GM12865 (cell line): ENCODE results near the gene KBTBD2.
"Not testable (repeated sequence)": the region's sequence is repeated elsewhere in the genome, so short reads cannot be mapped to it uniquely, and the experiment has no call there.

Experiments
- DNase-seq: peaks from one replicate; pipeline ENCODE4 v3.0.0; 2010; ENCODE audit warnings: low read depth
- H3K4me3 ChIP-seq: 2 replicates; pipeline ENCODE4 v1.5.1; 2011; ENCODE audit warnings: mild to moderate bottlenecking, low read depth, low read length, control low read depth
- CTCF ChIP-seq: IDR thresholded peaks from 2 replicates; pipeline ENCODE4 v1.5.1; 2011; ENCODE audit warnings: low read length, control low read depth, low read depth, inconsistent platforms; ENCODE audit not compliant: insufficient read depth; ENCODE audit errors: missing control alignments

KBTBD2 gene

GRCh38 chr7:32929430-32930143 lies 38.0 kb upstream of the KBTBD2 start:
- no peak for DNase-seq
- no peak overlapping the region for H3K4me3 ChIP-seq
- no peak for TF ChIP-seq CTCF

- no peak overlapping the region for H3K4me3 ChIP-seq
- TF ChIP-seq CTCF, result no peak
- no peak for DNase-seq
These were observed 37.3 kb upstream of the KBTBD2 start for GRCh38 chr7:32928785-32929298.

- TF ChIP-seq CTCF, result no peak
- DNase-seq, result no peak
- H3K4me3 ChIP-seq, result no peak overlapping the region
These were observed 30.3 kb upstream of the KBTBD2 start for GRCh38 chr7:32921896-32922295.

GRCh38 chr7:32916994-32917393 lies 25.4 kb upstream of the KBTBD2 start:
- DNase-seq, H3K4me3 ChIP-seq: not testable (repeated sequence)

GRCh38 chr7:32916006-32916405 lies 24.4 kb upstream of the KBTBD2 start:
- TF ChIP-seq CTCF, result no peak
- no peak overlapping the region for H3K4me3 ChIP-seq
- DNase-seq, result no peak

- no peak for TF ChIP-seq CTCF
- no peak overlapping the region for H3K4me3 ChIP-seq
- no peak for DNase-seq
These were observed 23.5 kb upstream of the KBTBD2 start for GRCh38 chr7:32915041-32915536.

- no peak for TF ChIP-seq CTCF
- H3K4me3 ChIP-seq, result no peak overlapping the region
- DNase-seq, result no peak
These were observed 22.6 kb upstream of the KBTBD2 start for GRCh38 chr7:32914184-32914583.
